GM20000 (cell line): ENCODE data around the gene TNS3.

Experiments used
- DNase-seq: peaks from one replicate; pipeline ENCODE4 v3.0.0; 2012; ENCODE audit warnings: low spot score
- CTCF ChIP-seq: IDR thresholded peaks from 2 replicates; pipeline ENCODE4 v1.5.1; 2012; ENCODE audit warnings: mild to moderate bottlenecking, control low read depth; ENCODE audit errors: extremely low read depth, missing control alignments

The TNS3 gene

DNA sequence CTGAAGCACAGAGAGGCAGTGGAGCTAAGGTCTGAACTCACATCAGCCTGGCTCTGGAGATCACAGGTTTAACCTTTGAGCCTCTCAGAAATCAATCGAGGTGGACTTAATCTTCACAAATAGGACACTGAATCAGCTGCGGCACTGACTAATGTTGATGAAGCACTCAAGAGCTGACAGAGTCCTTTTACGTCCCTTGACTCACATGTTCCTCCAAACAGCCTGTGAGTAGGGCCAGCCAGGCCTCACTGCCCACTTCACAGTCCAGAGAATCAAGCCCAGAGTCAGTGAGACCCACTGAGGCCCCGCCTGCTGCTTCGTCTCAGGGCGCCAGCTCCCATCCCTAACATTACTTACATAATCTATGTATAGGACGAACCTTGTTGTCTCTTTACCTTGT, 63.1 kb downstream of the TNS3 start:
- no peak for TF ChIP-seq CTCF
- no peak for DNase-seq

DNA sequence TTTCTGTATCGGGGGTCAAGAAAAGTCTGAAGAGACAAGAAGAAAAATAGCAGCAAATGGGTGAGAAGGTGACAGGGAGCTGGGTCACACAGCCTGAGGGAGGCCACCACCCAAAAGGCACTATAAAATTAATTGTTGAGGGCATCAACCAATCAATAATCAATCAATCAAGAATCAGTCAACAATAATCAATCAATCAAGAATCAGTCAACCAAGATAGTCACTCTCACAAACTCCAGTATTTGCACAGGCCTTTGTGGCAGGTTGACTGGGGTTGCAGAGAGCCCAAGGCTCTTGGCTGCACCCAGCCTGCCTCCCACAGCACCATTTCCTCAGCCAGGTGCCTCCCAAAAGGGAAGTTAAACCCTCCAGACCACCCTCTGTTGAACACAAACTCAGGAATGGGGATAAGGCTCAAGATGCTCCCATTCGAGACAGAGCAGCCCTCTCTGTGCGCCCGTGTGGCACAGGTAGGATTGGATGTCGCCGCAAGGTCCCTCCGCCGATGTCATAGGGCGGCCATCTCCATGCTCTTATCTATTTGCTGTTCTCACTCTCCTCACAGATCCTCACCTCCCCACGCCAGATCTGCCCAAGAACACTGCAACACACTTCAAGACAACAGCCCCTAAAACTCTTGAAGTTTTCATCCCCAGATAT, 64.0 kb downstream of the TNS3 start:
- DNase-seq, result no peak
- TF ChIP-seq CTCF, result no peak

GRCh38 chr7:47516985-47517600, 64.8 kb downstream of the TNS3 start:
- TF ChIP-seq CTCF, result no peak
- DNase-seq, result no peak

- DNase-seq, result no peak
- no peak for TF ChIP-seq CTCF
Observed at GRCh38 chr7:47516386-47516785, 65.5 kb downstream of the TNS3 start.

- no peak for DNase-seq
- no peak for TF ChIP-seq CTCF
Observed at GRCh38 chr7:47515305-47515834, 66.5 kb downstream of the TNS3 start.

GRCh38 chr7:47514818-47515217, 67.1 kb downstream of the TNS3 start:
- TF ChIP-seq CTCF, result no peak
- DNase-seq, result no peak

- no peak for DNase-seq
- TF ChIP-seq CTCF, result no peak
Observed at GRCh38 chr7:47514367-47514766, 67.5 kb downstream of the TNS3 start.
